Activated CD4-positive, alpha-beta T cell treated with anti-CD3 and anti-CD28 coated beads for 36 hours (primary cell): ENCODE measurements around the gene TANGO2. TPM values are rescaled to one million over a fixed set of nuclear protein-coding genes. Genes with fewer than 3 reads are reported as not detected.

ENCODE experiments used
- ATAC-seq: fragments of 200-7000 bp; cut with Tn5 transposase; one replicate; pipeline ENCODE4 v1.10.0; 2021; ENCODE audit warnings: mild to moderate bottlenecking, moderate library complexity
- CTCF ChIA-PET: fragments of 350-600 bp; sonication (Branson Sonifier 250); formaldehyde crosslinking; loops from one replicate; lab custom pipeline; 2021; ENCODE audit warnings: antibody characterized with exemption; lab: Charles Lee
- POLR2A ChIA-PET: fragments of 350-600 bp; sonication (Branson Sonifier 250); formaldehyde crosslinking; loops from one replicate; lab custom pipeline; 2021; ENCODE audit warnings: antibody characterized with exemption, inconsistent platforms; lab: Charles Lee
- DNase-seq: peaks from one replicate; pipeline ENCODE4 v3.0.0-alpha.2; 2020
- H3K27ac Mint-ChIP-seq: one replicate; pipeline ENCODE4 v1.8.0; 2021; ENCODE audit warnings: mixed read lengths
- H3K27me3 Mint-ChIP-seq: one replicate; pipeline ENCODE4 v1.8.0; 2021; ENCODE audit warnings: mixed read lengths
- H3K36me3 Mint-ChIP-seq: one replicate; pipeline ENCODE4 v1.8.0; 2021; ENCODE audit warnings: low read depth, mixed read lengths
- H3K4me1 Mint-ChIP-seq: one replicate; pipeline ENCODE4 v1.8.0; 2021; ENCODE audit warnings: mixed read lengths
- H3K4me3 Mint-ChIP-seq: one replicate; pipeline ENCODE4 v1.8.0; 2021; ENCODE audit warnings: mild to moderate bottlenecking, moderate library complexity, mixed read lengths
- H3K9me3 Mint-ChIP-seq: one replicate; pipeline ENCODE4 v1.8.0; 2021; ENCODE audit warnings: low read depth, mixed read lengths
- intact Hi-C, 2 experiments: fragments of 100-400 bp; cut with DNase I in 1 of 2; cut with micrococcal nuclease in 1 of 2; formaldehyde crosslinking; loops; one replicate each; pipeline versions ENCODE4 v1.14.2 to v1.15.1; 2022 to 2024; cut with DNase I, micrococcal nuclease
- total RNA-seq, 2 experiments: library from RNA; stranded (reverse); gene quantifications; one replicate each; pipeline ENCODE4 v1.2.3, GENCODE V29; 2021

The TANGO2 gene
- total RNA-seq, 2 experiments from 2014 or later: 20.3 to 22.8 TPM

GRCh38 chr22:20015971-20016733 lies 4.8 kb upstream of the TANGO2 start:
- Mint-ChIP-seq H3K27me3 (peaks cover 6% of the 10 kb centered on the region), H3K4me1 (peaks cover 12% of the 10 kb centered on the region), H3K4me3 (peak overlapping the region; percentile 78), H3K27ac (no peak overlapping the region), H3K36me3 (no peaks in the 10 kb centered on the region), H3K9me3 (no peaks in the 10 kb centered on the region)
- ATAC-seq (no peak), DNase-seq (peak; percentile 39)
- intact Hi-C loops: loop anchor here in 1 of 2 experiments (1.0 to 5.0 kb wide), 5 partner anchors 29 to 284 kb away; partner anchors contain the start of genes DGCR8 and TRMT2A
- CTCF ChIA-PET: interaction anchor here (0.7 to 2.2 kb wide), 2 partner anchors 10 to 467 kb away, joined by 3 to 7 read pairs; no protein-coding TSS in a partner anchor
- POLR2A ChIA-PET: interaction anchor here (0.5 kb wide), 1 partner anchor 66 kb away, joined by 3 read pairs; no protein-coding TSS in a partner anchor

GRCh38 chr22:20016734-20017621 lies 3.9 kb upstream of the TANGO2 start, which contains the start of gene ARVCF:
Gene ARVCF (minus strand): TSS chr22:20016823. CDS start chr22:19990794, 26,029 bp downstream.
- ATAC-seq (peak; percentile 72), DNase-seq (peak; percentile 94)
- Mint-ChIP-seq H3K4me1 (peaks cover 15% of the 10 kb centered on the region), H3K27me3 (peaks cover 6% of the 10 kb centered on the region), H3K4me3 (peak within 1 kb of the TSS; percentile 78), H3K27ac (peak within 1 kb of the TSS; percentile 25), H3K9me3 (no peaks in the 10 kb centered on the region), H3K36me3 (no peaks in the 10 kb centered on the region)
- intact Hi-C loops: loop anchor here in 1 of 2 experiments (1.0 to 5.0 kb wide), 5 partner anchors 30 to 285 kb away; partner anchors contain the start of genes DGCR8 and TRMT2A
- POLR2A ChIA-PET: no interaction called here
- CTCF ChIA-PET: no interaction called here

DNA sequence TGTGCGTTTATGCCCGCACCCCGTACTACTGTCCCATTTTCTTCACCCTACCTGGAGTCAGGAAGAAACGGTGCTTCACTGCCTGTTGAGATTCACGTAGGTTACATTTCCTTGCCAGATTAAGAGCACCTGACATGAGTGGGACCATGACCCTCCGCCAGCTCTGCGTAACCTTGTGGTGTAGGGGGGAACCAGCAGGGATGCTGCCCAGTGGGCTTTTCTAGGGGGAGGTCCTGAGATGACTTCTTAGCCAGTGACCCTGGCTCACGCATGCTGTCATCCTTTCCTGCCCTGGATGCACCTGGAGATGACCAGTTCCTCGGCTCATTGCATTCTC lies 3.3 kb upstream of the TANGO2 start:
- peaks cover 21% of the 10 kb centered on the region for H3K4me1 Mint-ChIP-seq

GRCh38 chr22:20018001-20018400 lies 2.9 kb upstream of the TANGO2 start:
- POLR2A ChIA-PET: no interaction called here
- ATAC-seq (no peak), DNase-seq (no peak)
- peaks cover 6% of the 10 kb centered on the region for H3K27me3 Mint-ChIP-seq
- peak overlapping the region; percentile 78 for H3K4me3 Mint-ChIP-seq
- H3K27ac Mint-ChIP-seq: no peak overlapping the region
- intact Hi-C loops: loop anchor here in 1 of 2 experiments (5.0 kb wide), 1 partner anchor 286 kb away; no protein-coding TSS in a partner anchor
- H3K4me1 Mint-ChIP-seq: peaks cover 24% of the 10 kb centered on the region
- no peaks in the 10 kb centered on the region for H3K36me3 Mint-ChIP-seq
- CTCF ChIA-PET: no interaction called here
- no peaks in the 10 kb centered on the region for H3K9me3 Mint-ChIP-seq

More for the DNA sequence above, 3.3 kb upstream of the TANGO2 start:
- no peak for DNase-seq
- H3K27me3 Mint-ChIP-seq: peaks cover 6% of the 10 kb centered on the region
- no peaks in the 10 kb centered on the region for H3K36me3 Mint-ChIP-seq
- intact Hi-C loops: loop anchor here in 1 of 2 experiments (5.0 kb wide), 1 partner anchor 285 kb away; no protein-coding TSS in a partner anchor
- peak overlapping the region; percentile 78 for H3K4me3 Mint-ChIP-seq
- ChIA-PET CTCF (no interaction called here), POLR2A (no interaction called here)
- no peaks in the 10 kb centered on the region for H3K9me3 Mint-ChIP-seq
- no peak overlapping the region for H3K27ac Mint-ChIP-seq
- no peak for ATAC-seq

- H3K36me3 Mint-ChIP-seq: no peaks in the 10 kb centered on the region
- CTCF ChIA-PET: no interaction called here
- DNase-seq: no peak
- peak overlapping the region; percentile 94 for H3K4me3 Mint-ChIP-seq
- intact Hi-C loops: loop anchor here (1.0 to 5.0 kb wide), 9 partner anchors 57 to 982 kb away; partner anchors contain the start of genes CLTCL1 (in 1 of the 2), GNB1L (in 1 of the 2), RANBP1 (in 1 of the 2) and RTL10 (in 1 of the 2)
- H3K9me3 Mint-ChIP-seq: no peaks in the 10 kb centered on the region
- peaks cover 5% of the 10 kb centered on the region for H3K27me3 Mint-ChIP-seq
- peak overlapping the region; percentile 88 for H3K27ac Mint-ChIP-seq
- no peak for ATAC-seq
- H3K4me1 Mint-ChIP-seq: peaks cover 30% of the 10 kb centered on the region
- POLR2A ChIA-PET: interaction anchor here (2.0 kb wide), 1 partner anchor 81 kb away, joined by 5 read pairs; no protein-coding TSS in a partner anchor
Measured at GRCh38 chr22:20019661-20020532, 1.0 kb upstream of the TANGO2 start.

DNA sequence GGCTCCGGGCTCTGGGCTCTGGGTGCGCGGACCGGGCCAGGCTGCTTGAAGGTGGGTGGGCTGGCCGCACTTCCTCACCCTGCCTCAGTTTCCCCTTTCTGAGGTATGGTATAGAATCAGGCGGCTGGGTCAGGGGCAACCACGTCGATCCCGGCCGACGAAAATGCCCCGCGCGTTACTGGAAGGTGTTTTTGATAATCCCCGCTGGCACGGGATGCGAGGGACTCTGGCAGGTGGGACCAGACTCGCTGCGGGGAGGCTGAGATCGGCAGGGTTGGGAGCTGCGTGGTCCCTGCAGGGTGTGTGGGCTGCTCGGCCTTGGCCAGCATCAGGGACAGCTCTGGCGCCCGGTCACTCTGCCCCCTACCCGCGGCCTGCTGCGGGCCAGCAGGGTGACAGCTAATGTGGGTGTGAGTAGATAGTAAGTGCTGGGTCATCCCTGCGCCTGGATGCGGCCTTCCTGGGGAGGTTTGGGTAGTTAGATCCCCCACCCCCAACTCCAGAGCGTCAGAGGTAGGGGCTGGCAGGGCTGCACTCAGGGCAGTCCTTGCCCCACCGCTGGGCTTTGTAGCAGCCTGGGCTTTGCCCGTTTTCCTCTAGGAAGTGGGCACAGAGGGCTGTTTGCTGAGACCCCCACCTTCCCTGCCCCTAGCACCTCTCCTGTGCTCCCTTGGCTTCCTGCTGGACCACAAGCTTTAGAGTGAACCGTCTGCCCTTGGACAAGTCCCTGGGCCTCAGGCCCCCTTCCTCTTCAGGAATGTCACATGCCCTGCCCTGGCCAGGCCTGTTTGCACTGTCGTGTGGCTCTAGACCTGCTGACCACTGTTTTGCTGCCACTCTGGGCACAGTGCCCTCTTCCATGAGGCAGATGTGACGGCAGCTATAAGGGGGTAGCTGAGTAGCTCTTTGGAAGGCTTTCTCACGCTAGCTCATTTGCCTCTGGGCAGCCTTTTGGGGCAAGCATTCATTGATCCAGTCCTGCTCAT lies 579 bp downstream of the TANGO2 start:
- peak; percentile 43 for DNase-seq

DNA sequence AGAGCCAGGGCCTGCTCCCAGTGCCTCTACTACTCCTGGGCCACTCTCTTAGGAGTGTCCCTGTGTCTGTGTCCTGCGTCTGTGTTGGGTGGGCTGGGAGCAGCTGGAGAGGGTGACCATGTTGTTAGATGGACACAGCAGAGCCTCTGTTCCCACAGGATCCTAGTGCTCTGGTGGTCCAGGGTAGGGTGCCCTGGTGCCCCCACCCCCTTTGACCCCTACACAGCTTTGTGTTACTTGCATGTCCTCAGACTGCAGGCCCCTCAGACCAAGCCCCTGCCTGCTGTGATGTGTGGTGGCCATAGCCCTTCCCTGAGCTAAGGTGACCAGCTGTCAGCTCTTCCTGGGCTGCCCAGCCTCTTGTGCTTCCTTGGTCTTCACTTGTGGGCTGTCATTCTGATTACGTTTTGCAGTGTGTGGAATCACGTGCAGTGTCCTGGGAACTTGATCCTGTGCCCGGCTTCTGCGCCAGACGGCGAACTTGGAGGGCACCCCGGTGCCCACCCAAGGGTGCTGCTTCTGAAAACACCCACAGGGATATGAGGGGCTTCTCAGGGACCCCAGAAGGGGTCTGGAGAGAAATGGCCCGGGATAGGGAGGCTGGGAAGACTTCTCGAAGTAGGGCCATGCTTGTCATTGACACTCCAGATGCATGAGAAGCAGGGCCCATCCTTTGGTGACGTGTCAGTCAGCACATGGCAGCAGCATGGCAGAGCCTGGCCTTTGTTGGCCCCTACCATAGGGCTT lies 1.5 kb downstream of the TANGO2 start:
- Mint-ChIP-seq H3K36me3 (no peaks in the 10 kb centered on the region), H3K27me3 (no peaks in the 10 kb centered on the region), H3K27ac (peak overlapping the region; percentile 89), H3K4me1 (peaks cover 32% of the 10 kb centered on the region), H3K4me3 (peak overlapping the region; percentile 94), H3K9me3 (no peaks in the 10 kb centered on the region)
- ChIA-PET POLR2A (interaction anchor here (0.5 to 0.6 kb wide), 2 partner anchors 17 to 23 kb away, joined by 3 to 5 read pairs; no protein-coding TSS in a partner anchor), CTCF (interaction anchor here (0.6 kb wide), 1 partner anchor 542 kb away, joined by 3 read pairs; no protein-coding TSS in a partner anchor)
- intact Hi-C loops: loop anchor here in 1 of 2 experiments (5.0 kb wide), 2 partner anchors 730 to 980 kb away; partner anchors contain the start of genes CLTCL1 and THAP7
- no peak for ATAC-seq
- no peak for DNase-seq

More for the DNA sequence above, 579 bp downstream of the TANGO2 start:
- peak overlapping the region; percentile 94 for H3K4me3 Mint-ChIP-seq
- intact Hi-C loops: loop anchor here (1.0 to 5.0 kb wide), 13 partner anchors 34 to 981 kb away; partner anchors contain the start of genes TRMT2A (in 2 of the 2), CDC45 (in 1 of the 2), CLTCL1 (in 1 of the 2) and COMT (in 1 of the 2)
- H3K27me3 Mint-ChIP-seq: no peaks in the 10 kb centered on the region
- H3K27ac Mint-ChIP-seq: peak overlapping the region; percentile 89
- ChIA-PET POLR2A (interaction anchor here (0.5 to 2.0 kb wide), 4 partner anchors 17 to 96 kb away, joined by 3 to 5 read pairs (median 4); partner anchors contain the start of gene TRMT2A), CTCF (interaction anchor here (0.6 to 0.7 kb wide), 3 partner anchors 43 to 1672 kb away, joined by 3 read pairs; no protein-coding TSS in a partner anchor)
- H3K36me3 Mint-ChIP-seq: no peaks in the 10 kb centered on the region
- H3K9me3 Mint-ChIP-seq: no peaks in the 10 kb centered on the region
- peaks cover 35% of the 10 kb centered on the region for H3K4me1 Mint-ChIP-seq
- ATAC-seq: no peak

DNA sequence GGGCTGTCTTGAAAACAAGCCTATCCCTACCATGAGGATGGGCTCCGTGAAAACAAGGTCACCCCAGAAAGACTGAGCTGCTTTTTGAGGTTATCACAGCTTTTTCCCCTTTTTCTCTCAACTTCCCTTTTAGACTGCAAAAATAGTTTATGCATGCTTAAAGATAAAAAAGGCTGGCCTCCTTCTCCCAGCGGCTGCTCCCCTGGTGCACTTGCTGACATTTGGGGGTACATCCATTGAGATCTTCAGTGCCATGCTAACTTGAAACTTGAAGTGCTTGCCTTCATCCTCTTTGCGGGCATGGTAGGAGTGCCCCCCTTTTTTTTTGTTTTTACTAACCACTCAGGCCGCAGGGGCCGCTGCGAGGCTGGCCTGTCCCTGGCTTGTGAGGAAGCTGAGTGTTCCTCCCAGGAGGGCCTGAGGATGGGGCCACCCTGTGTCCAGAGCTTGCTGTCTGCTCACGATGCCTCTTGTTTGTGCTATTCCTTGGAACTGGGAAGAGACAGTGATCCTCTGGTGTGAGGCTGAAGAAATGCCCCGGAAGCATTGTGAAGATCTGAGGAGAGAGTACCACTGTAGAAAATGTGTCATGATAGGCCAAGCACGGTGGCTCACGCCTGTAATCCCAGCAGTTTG lies 2.2 kb downstream of the TANGO2 start:
- H3K36me3 Mint-ChIP-seq: no peaks in the 10 kb centered on the region
- peak overlapping the region; percentile 47 for H3K27ac Mint-ChIP-seq
- no peak for ATAC-seq
- peak overlapping the region; percentile 94 for H3K4me3 Mint-ChIP-seq
- CTCF ChIA-PET: no interaction called here
- POLR2A ChIA-PET: no interaction called here
- DNase-seq: no peak
- H3K27me3 Mint-ChIP-seq: no peaks in the 10 kb centered on the region
- H3K4me1 Mint-ChIP-seq: peaks cover 30% of the 10 kb centered on the region
- no peaks in the 10 kb centered on the region for H3K9me3 Mint-ChIP-seq
- intact Hi-C loops: loop anchor here in 1 of 2 experiments (5.0 kb wide), 2 partner anchors 731 to 979 kb away; partner anchors contain the start of genes CLTCL1 and THAP7
